ENCODE results near the gene LRFN2.

The LRFN2 gene

DNA sequence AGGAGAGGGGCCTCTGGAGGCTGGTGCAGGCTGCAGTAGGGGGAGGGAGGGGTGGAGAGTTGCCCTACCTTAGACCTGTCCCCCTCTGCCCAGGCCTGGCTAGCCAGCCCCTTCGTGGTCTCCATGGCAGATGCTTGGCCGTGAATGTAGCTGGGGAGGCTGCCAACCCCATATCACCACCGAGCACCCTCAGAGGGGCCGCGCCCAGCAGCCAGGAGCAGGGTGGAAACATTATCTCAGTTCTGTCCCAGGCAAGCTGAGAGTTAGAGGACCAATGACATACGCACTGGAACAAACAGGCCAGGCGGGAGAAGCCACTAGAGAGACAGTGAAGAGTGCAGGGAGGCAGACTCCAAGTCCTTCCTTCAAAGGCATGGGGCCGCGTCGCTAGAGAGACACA is 66.5 kb downstream of the LRFN2 start:
- POLR2A ChIA-PET = no interaction called here
- CTCF ChIA-PET = no interaction called here

GRCh38 chr6:40520084-40520483 is 67.1 kb downstream of the LRFN2 start:
- CTCF ChIA-PET = no interaction called here
- no peak for DNase-seq (ENCODE audit: extremely low spot score)
- POLR2A ChIA-PET = no interaction called here
- no peak for TF ChIP-seq LEF1 (IDR thresholded peaks at IDR 0.05; ENCODE audit: borderline replicate concordance)
- no peak for TF ChIP-seq BHLHE40 (IDR thresholded peaks at IDR 0.05; ENCODE audit: borderline replicate concordance)
- TF ChIP-seq ZNF384 (IDR thresholded peaks at IDR 0.05) = no peak
- no peak for TF ChIP-seq TARDBP (IDR thresholded peaks at IDR 0.05)
- no peak for TF ChIP-seq ELF4 (IDR thresholded peaks at IDR 0.05)
- TF ChIP-seq FOXM1 (IDR thresholded peaks at IDR 0.05; ENCODE audit: borderline replicate concordance) = no peak
- no peak for TF ChIP-seq HDGF (IDR thresholded peaks at IDR 0.05; ENCODE audit: borderline replicate concordance)
- TF ChIP-seq FOXK2 (IDR thresholded peaks at IDR 0.05) = no peak
- TF ChIP-seq CTBP1 (IDR thresholded peaks at IDR 0.05; ENCODE audit: borderline replicate concordance) = no peak
- TF ChIP-seq L3MBTL2 (conservative IDR thresholded peaks at IDR 0.05) = no peak
- no peak for TF ChIP-seq FOXA1 (IDR thresholded peaks at IDR 0.05)
- no peak for TF ChIP-seq SP1 (IDR thresholded peaks at IDR 0.05)
- TF ChIP-seq NFRKB (IDR thresholded peaks at IDR 0.05) = no peak
- no peak for TF ChIP-seq ARNT (IDR thresholded peaks at IDR 0.05)
- no peak for TF ChIP-seq SUZ12 (IDR thresholded peaks at IDR 0.05)
- TF ChIP-seq, protein P1, sequence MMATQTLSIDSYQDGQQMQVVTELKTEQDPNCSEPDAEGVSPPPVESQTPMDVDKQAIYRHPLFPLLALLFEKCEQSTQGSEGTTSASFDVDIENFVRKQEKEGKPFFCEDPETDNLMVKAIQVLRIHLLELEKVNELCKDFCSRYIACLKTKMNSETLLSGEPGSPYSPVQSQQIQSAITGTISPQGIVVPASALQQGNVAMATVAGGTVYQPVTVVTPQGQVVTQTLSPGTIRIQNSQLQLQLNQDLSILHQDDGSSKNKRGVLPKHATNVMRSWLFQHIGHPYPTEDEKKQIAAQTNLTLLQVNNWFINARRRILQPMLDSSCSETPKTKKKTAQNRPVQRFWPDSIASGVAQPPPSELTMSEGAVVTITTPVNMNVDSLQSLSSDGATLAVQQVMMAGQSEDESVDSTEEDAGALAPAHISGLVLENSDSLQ (IDR thresholded peaks at IDR 0.05) = no peak

More for the DNA sequence above, 66.5 kb downstream of the LRFN2 start:
- DNase-seq (ENCODE audit: extremely low spot score) = no peak
- TF ChIP-seq ELF4 (IDR thresholded peaks at IDR 0.05) (no peak), LEF1 (IDR thresholded peaks at IDR 0.05; ENCODE audit: borderline replicate concordance) (no peak), BHLHE40 (IDR thresholded peaks at IDR 0.05; ENCODE audit: borderline replicate concordance) (no peak), TARDBP (IDR thresholded peaks at IDR 0.05) (no peak), ARNT (IDR thresholded peaks at IDR 0.05) (no peak)

GRCh38 chr6:40517654-40518053 is 69.5 kb downstream of the LRFN2 start:
- DNase-seq (ENCODE audit: extremely low spot score) = no peak
- CTCF ChIA-PET = no interaction called here
- TF ChIP-seq SUZ12 (IDR thresholded peaks at IDR 0.05) (no peak), CTBP1 (IDR thresholded peaks at IDR 0.05; ENCODE audit: borderline replicate concordance) (no peak), LEF1 (IDR thresholded peaks at IDR 0.05; ENCODE audit: borderline replicate concordance) (no peak)
- POLR2A ChIA-PET = no interaction called here

- TF ChIP-seq NFRKB (IDR thresholded peaks at IDR 0.05) (no peak), TARDBP (IDR thresholded peaks at IDR 0.05) (no peak)
- ChIA-PET POLR2A (no interaction called here), CTCF (no interaction called here)
- no peak for DNase-seq (ENCODE audit: extremely low spot score)
These were observed 70.7 kb downstream of the LRFN2 start for GRCh38 chr6:40516429-40516828.

DNA sequence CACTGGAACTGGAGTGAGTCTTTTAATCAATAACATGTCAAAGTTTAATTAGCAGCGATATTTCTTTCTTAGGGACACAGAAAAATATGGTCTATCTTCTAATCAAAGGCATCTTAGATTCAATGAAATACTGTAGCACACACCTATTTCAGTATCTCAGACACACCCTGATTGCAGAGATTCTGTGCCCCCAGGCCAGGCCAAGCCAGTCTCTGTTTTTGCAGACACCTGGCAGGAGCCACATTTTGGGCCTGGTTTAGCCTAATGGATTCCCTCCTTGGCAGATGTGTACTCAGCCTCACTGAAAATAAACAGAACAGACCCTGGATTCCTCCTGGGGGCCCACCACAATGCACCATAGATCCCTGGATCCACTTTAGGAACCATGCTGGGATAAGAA is 74.8 kb downstream of the LRFN2 start:
- ChIA-PET CTCF (no interaction called here), POLR2A (no interaction called here)
- no peak for DNase-seq (ENCODE audit: extremely low spot score)
- no peak for TF ChIP-seq CTBP1 (IDR thresholded peaks at IDR 0.05; ENCODE audit: borderline replicate concordance)
- no peak for TF ChIP-seq SP1 (IDR thresholded peaks at IDR 0.05)
- TF ChIP-seq FOXM1 (IDR thresholded peaks at IDR 0.05; ENCODE audit: borderline replicate concordance) = no peak
- no peak for TF ChIP-seq FOXA1 (IDR thresholded peaks at IDR 0.05)
- no peak for TF ChIP-seq ARNT (IDR thresholded peaks at IDR 0.05)
- TF ChIP-seq SUZ12 (IDR thresholded peaks at IDR 0.05) = no peak
- TF ChIP-seq, protein P1 (IDR thresholded peaks at IDR 0.05) = no peak
- TF ChIP-seq NFRKB (IDR thresholded peaks at IDR 0.05) = no peak
- TF ChIP-seq BHLHE40 (IDR thresholded peaks at IDR 0.05; ENCODE audit: borderline replicate concordance) = no peak
- TF ChIP-seq HDGF (IDR thresholded peaks at IDR 0.05; ENCODE audit: borderline replicate concordance) = no peak
- no peak for TF ChIP-seq LEF1 (IDR thresholded peaks at IDR 0.05; ENCODE audit: borderline replicate concordance)

GRCh38 chr6:40511884-40512283 is 75.3 kb downstream of the LRFN2 start:
- ChIA-PET POLR2A (no interaction called here), CTCF (no interaction called here)
- DNase-seq (ENCODE audit: extremely low spot score) = no peak
- TF ChIP-seq BHLHE40 (IDR thresholded peaks at IDR 0.05; ENCODE audit: borderline replicate concordance) (no peak), CTBP1 (IDR thresholded peaks at IDR 0.05; ENCODE audit: borderline replicate concordance) (no peak), FOXK2 (IDR thresholded peaks at IDR 0.05) (no peak), L3MBTL2 (conservative IDR thresholded peaks at IDR 0.05) (no peak), HDGF (IDR thresholded peaks at IDR 0.05; ENCODE audit: borderline replicate concordance) (no peak), ELF4 (IDR thresholded peaks at IDR 0.05) (no peak), FOXA1 (IDR thresholded peaks at IDR 0.05) (no peak), NFRKB (IDR thresholded peaks at IDR 0.05) (no peak), ARNT (IDR thresholded peaks at IDR 0.05) (no peak), FOXM1 (IDR thresholded peaks at IDR 0.05; ENCODE audit: borderline replicate concordance) (no peak), LEF1 (IDR thresholded peaks at IDR 0.05; ENCODE audit: borderline replicate concordance) (no peak), ZNF384 (IDR thresholded peaks at IDR 0.05) (no peak), SUZ12 (IDR thresholded peaks at IDR 0.05) (no peak), TARDBP (IDR thresholded peaks at IDR 0.05) (no peak), SP1 (IDR thresholded peaks at IDR 0.05) (no peak)
- TF ChIP-seq, protein P1 (IDR thresholded peaks at IDR 0.05) = no peak

DNA sequence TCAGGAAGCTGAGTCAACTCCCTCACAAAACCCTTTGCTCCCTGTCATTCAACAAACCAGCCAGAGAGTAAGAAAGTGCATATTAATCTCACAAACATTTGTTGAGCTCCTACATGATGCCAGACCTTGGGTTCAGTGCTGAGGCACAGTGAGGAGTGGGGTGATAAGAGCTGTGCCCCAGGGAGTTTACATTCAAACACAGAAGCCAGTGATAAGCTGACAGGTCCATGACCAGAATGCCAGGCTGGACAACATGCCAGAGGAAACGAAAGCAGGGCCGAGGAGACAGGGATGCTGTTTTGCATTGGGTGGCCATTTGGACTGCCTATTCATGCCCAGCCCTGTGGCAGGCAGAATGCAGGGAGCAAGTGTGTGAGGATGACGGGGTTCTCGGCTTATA is 76.7 kb downstream of the LRFN2 start:
- CTCF ChIA-PET = no interaction called here
- TF ChIP-seq FOXA1 (IDR thresholded peaks at IDR 0.05) (no peak), ZNF384 (IDR thresholded peaks at IDR 0.05) (no peak), FOXK2 (IDR thresholded peaks at IDR 0.05) (no peak), ELF4 (IDR thresholded peaks at IDR 0.05) (no peak), LEF1 (IDR thresholded peaks at IDR 0.05; ENCODE audit: borderline replicate concordance) (no peak)
- TF ChIP-seq, protein P1 (IDR thresholded peaks at IDR 0.05) = no peak
- POLR2A ChIA-PET = no interaction called here
- no peak for DNase-seq (ENCODE audit: extremely low spot score)
